ENCODE data around the gene ZCCHC14. TPM values are rescaled to one million over a fixed set of nuclear protein-coding genes. Genes with fewer than 3 reads are reported as not detected.
"Not testable (repeated sequence)": the region's sequence is repeated elsewhere in the genome, so short reads cannot be mapped to it uniquely, and the experiment has no call there.

Gene ZCCHC14
- total and polyA plus RNA-seq, 2 experiments from 2014 or later = 4.3 to 14.5 TPM

GRCh38 chr16:87380881-87381280, 111.9 kb downstream of the ZCCHC14 start:
- DNase-seq (ENCODE audit: low spot score) = no peak
- H3K27me3 ChIP-seq = no peaks in the 10 kb centered on the region
- peaks cover 35% of the 10 kb centered on the region for H4K20me1 ChIP-seq (ENCODE audit: insufficient read depth, poor library complexity, severe bottlenecking)
- WGBS (ENCODE audit: low lambda C conversion rate, missing lambda C conversion rate) = 76% methylated on average over 4 of the region's 4 CpGs
- H3K4me1 ChIP-seq (ENCODE audit: insufficient read depth) = peaks cover 21% of the 10 kb centered on the region
- H3K4me3 ChIP-seq = no peak overlapping the region
- H3K36me3 ChIP-seq (replicated peaks; ENCODE audit: insufficient read depth, low read depth) = no peaks in the 10 kb centered on the region
- H2AFZ ChIP-seq = no peak overlapping the region
- H3K4me2 ChIP-seq = peak overlapping the region; percentile 96
- H3K9me3 ChIP-seq (ENCODE audit: low read depth) = no peaks in the 10 kb centered on the region
- no peaks in the 10 kb centered on the region for H3K9me2 ChIP-seq (replicated peaks; ENCODE audit: insufficient read depth)
- peak overlapping the region; percentile 66 for H3K27ac ChIP-seq
- H3K79me2 ChIP-seq = peaks cover 69% of the 10 kb centered on the region
- no peak for TF ChIP-seq CTCF (IDR thresholded peaks at IDR 0.05; ENCODE audit: poor library complexity)
- TF ChIP-seq EZH2phosphoT487 (IDR thresholded peaks at IDR 0.05; ENCODE audit: low read depth, severe bottlenecking, unreplicated experiment) = no peak

DNA sequence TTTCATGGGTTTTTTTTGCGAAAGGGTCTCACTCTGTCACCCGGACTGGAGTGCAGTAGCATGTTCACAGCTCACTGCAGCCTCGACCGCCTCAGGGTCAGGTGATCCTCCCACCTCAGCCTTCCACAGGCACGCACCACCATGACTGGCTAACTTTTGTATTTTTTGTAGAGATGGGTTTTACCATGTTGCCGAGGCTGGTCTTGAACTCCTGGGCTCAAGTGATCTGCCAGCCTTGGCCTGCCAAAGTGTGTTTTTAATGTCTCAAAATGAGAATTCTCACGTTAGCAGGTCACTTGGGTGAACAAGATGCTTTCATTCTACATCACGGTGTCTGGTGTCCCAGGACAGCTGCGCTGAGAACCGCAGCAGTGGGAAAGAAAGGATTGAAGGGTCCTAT, 112.4 kb downstream of the ZCCHC14 start:
- no peaks in the 10 kb centered on the region for H3K27me3 ChIP-seq
- no peaks in the 10 kb centered on the region for H3K9me2 ChIP-seq (replicated peaks; ENCODE audit: insufficient read depth)
- H4K20me1 ChIP-seq (ENCODE audit: insufficient read depth, poor library complexity, severe bottlenecking) = peaks cover 35% of the 10 kb centered on the region
- peaks cover 74% of the 10 kb centered on the region for H3K79me2 ChIP-seq
- peak overlapping the region; percentile 66 for H3K27ac ChIP-seq
- peaks cover 21% of the 10 kb centered on the region for H3K4me1 ChIP-seq (ENCODE audit: insufficient read depth)
- no peaks in the 10 kb centered on the region for H3K36me3 ChIP-seq (replicated peaks; ENCODE audit: insufficient read depth, low read depth)
- H3K4me3 ChIP-seq = no peak overlapping the region
- WGBS (ENCODE audit: low lambda C conversion rate, missing lambda C conversion rate) = 94% methylated on average over 10 of the region's 10 CpGs
- peak overlapping the region; percentile 96 for H3K4me2 ChIP-seq
- no peak for DNase-seq (ENCODE audit: low spot score)
- TF ChIP-seq CTCF (IDR thresholded peaks at IDR 0.05; ENCODE audit: poor library complexity) = no peak
- no peak for TF ChIP-seq EZH2phosphoT487 (IDR thresholded peaks at IDR 0.05; ENCODE audit: low read depth, severe bottlenecking, unreplicated experiment)
- TF ChIP-seq EZH2 (IDR thresholded peaks at IDR 0.05; ENCODE audit: borderline replicate concordance) = no peak
- H3K9me3 ChIP-seq (ENCODE audit: low read depth) = no peaks in the 10 kb centered on the region
- H2AFZ ChIP-seq = no peak overlapping the region

- H2AFZ ChIP-seq; H3K27me3 ChIP-seq; H3K36me3 ChIP-seq (replicated peaks; ENCODE audit: insufficient read depth, low read depth); H3K9me2 ChIP-seq (replicated peaks; ENCODE audit: insufficient read depth); H3K4me3 ChIP-seq; H3K9me3 ChIP-seq (ENCODE audit: low read depth): not testable (repeated sequence)
- peak overlapping the region; percentile 77 for H3K27ac ChIP-seq
- peak; percentile 62 for DNase-seq (ENCODE audit: low spot score)
- H3K4me1 ChIP-seq (ENCODE audit: insufficient read depth) = peaks cover 21% of the 10 kb centered on the region
- 81% methylated on average over 3 of the region's 3 CpGs for WGBS (ENCODE audit: low lambda C conversion rate, missing lambda C conversion rate)
- H3K4me2 ChIP-seq = peak overlapping the region; percentile 58
- H3K79me2 ChIP-seq = peaks cover 84% of the 10 kb centered on the region
- H4K20me1 ChIP-seq (ENCODE audit: insufficient read depth, poor library complexity, severe bottlenecking) = peaks cover 35% of the 10 kb centered on the region
Observed at GRCh38 chr16:87379312-87379752, 113.5 kb downstream of the ZCCHC14 start.

- Histone ChIP-seq H3K4me1 (ENCODE audit: insufficient read depth) (peaks cover 12% of the 10 kb centered on the region), H3K9me3 (ENCODE audit: low read depth) (no peaks in the 10 kb centered on the region), H3K27me3 (no peaks in the 10 kb centered on the region), H2AFZ (no peak overlapping the region), H3K4me3 (no peak overlapping the region), H4K20me1 (ENCODE audit: insufficient read depth, poor library complexity, severe bottlenecking) (peaks cover 39% of the 10 kb centered on the region), H3K79me2 (peaks cover 99% of the 10 kb centered on the region), H3K36me3 (replicated peaks; ENCODE audit: insufficient read depth, low read depth) (no peaks in the 10 kb centered on the region), H3K9me2 (replicated peaks; ENCODE audit: insufficient read depth) (no peaks in the 10 kb centered on the region), H3K27ac (no peak overlapping the region), H3K4me2 (no peak overlapping the region)
- 89% methylated on average over 6 of the region's 6 CpGs for WGBS (ENCODE audit: low lambda C conversion rate, missing lambda C conversion rate)
- DNase-seq (ENCODE audit: low spot score) = no peak
- TF ChIP-seq EZH2phosphoT487 (IDR thresholded peaks at IDR 0.05; ENCODE audit: low read depth, severe bottlenecking, unreplicated experiment) (no peak), EZH2 (IDR thresholded peaks at IDR 0.05; ENCODE audit: borderline replicate concordance) (no peak), CTCF (IDR thresholded peaks at IDR 0.05; ENCODE audit: poor library complexity) (no peak)
Observed at GRCh38 chr16:87376660-87377059, 116.2 kb downstream of the ZCCHC14 start.

All from hepatocyte (in vitro differentiated cells).